ENCODE results near the gene PTPN5.

- TF ChIP-seq CTCF (IDR thresholded peaks at IDR 0.05; ENCODE audit: insufficient read depth, low read length), result no peak
- no peak for TF ChIP-seq POLR2AphosphoS5 (IDR thresholded peaks at IDR 0.05; ENCODE audit: low read depth)
- no peak for TF ChIP-seq REST (IDR thresholded peaks at IDR 0.05; ENCODE audit: insufficient replicate concordance, low read depth)
Measured at GRCh38 chr11:18798799-18799469, 7.3 kb upstream of the PTPN5 start.

Measured in HL-60 (cell line).